Brain microvascular endothelial cell (primary cell): ENCODE data around the gene C19orf73.

ENCODE experiments used
- DNase-seq: peaks from one replicate; pipeline ENCODE4 v3.0.0-alpha.2; 2020
- H3K27ac ChIP-seq: fragments of 250-450 bp; sonication (Bioruptor Pico); 2 replicates; pipeline ENCODE4 v1.5.1; 2020; ENCODE audit warnings: mild to moderate bottlenecking, moderate library complexity
- H3K27me3 ChIP-seq: fragments of 250-450 bp; sonication (Bioruptor Pico); replicated peaks from 2 replicates; pipeline ENCODE4 v1.5.1; 2020; ENCODE audit warnings: mild to moderate bottlenecking
- H3K36me3 ChIP-seq: fragments of 250-450 bp; sonication (Bioruptor Pico); replicated peaks from 2 replicates; pipeline ENCODE4 v1.5.1; 2020; ENCODE audit warnings: mild to moderate bottlenecking
- H3K4me3 ChIP-seq: 2 replicates; pipeline ENCODE4 v1.5.1; 2011; ENCODE audit warnings: low read depth, mild to moderate bottlenecking, control low read depth, low read length, moderate library complexity
- in situ Hi-C: cut with HindIII; loops from 2 replicates; pipeline ENCODE4 v1.10.0; 2017; ENCODE audit warnings: low sequenced_read_pairs, low pct_ligation_motif_present
- TF ChIP-seq, protein P1 (sequence below): IDR thresholded peaks from 2 replicates; pipeline ENCODE4 v1.5.1; 2011; ENCODE audit warnings: low read depth, mild to moderate bottlenecking, moderate library complexity, low read length, control low read depth, inconsistent platforms; ENCODE audit errors: missing control alignments

The C19orf73 gene

DNA sequence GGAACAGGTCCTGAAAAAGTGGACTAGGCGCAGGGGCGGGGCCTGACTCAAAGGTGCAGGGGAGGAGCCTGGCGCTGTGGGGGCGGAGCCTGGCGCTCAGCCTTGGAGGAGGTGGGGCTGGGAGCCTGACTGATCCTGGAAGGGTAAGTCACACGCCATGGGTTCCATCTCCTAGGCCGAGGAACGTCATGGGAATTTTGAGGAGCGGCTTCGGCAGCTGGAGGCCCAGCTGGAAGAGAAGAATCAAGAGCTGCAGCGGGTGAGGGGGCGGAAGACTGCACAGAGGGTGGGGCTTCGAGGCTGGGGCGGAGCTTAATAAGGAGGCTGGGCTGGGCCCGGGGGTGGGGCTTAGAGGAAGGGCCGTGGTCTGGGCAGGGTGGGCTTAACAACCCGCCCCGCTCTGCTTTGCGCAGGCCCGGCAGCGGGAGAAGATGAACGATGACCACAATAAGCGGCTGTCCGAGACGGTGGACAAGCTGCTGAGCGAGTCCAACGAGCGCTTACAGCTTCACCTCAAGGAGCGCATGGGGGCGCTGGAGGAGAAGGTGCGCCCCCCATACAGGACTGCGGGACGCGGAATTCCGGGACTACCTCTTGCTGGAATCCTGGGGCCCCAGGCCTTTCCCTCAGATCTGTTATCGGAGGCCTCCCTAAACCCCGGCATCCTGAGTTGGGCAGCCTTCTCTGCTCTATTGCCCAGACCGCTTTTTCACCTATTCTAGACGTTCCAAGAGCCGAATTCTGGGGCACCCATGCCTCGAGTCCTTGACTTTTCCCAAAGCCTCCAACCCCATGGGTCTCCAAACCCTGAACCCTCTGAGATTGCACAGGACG is 14.9 kb upstream of the C19orf73 start:
- Histone ChIP-seq H3K27ac (no peak overlapping the region), H3K36me3 (no peaks in the 10 kb centered on the region), H3K4me3 (peak overlapping the region; percentile 22), H3K27me3 (no peaks in the 10 kb centered on the region)
- in situ Hi-C loops = no loop called here
- peak; percentile 33 for DNase-seq
- TF ChIP-seq, protein P1, sequence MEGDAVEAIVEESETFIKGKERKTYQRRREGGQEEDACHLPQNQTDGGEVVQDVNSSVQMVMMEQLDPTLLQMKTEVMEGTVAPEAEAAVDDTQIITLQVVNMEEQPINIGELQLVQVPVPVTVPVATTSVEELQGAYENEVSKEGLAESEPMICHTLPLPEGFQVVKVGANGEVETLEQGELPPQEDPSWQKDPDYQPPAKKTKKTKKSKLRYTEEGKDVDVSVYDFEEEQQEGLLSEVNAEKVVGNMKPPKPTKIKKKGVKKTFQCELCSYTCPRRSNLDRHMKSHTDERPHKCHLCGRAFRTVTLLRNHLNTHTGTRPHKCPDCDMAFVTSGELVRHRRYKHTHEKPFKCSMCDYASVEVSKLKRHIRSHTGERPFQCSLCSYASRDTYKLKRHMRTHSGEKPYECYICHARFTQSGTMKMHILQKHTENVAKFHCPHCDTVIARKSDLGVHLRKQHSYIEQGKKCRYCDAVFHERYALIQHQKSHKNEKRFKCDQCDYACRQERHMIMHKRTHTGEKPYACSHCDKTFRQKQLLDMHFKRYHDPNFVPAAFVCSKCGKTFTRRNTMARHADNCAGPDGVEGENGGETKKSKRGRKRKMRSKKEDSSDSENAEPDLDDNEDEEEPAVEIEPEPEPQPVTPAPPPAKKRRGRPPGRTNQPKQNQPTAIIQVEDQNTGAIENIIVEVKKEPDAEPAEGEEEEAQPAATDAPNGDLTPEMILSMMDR = peak; percentile 31

DNA sequence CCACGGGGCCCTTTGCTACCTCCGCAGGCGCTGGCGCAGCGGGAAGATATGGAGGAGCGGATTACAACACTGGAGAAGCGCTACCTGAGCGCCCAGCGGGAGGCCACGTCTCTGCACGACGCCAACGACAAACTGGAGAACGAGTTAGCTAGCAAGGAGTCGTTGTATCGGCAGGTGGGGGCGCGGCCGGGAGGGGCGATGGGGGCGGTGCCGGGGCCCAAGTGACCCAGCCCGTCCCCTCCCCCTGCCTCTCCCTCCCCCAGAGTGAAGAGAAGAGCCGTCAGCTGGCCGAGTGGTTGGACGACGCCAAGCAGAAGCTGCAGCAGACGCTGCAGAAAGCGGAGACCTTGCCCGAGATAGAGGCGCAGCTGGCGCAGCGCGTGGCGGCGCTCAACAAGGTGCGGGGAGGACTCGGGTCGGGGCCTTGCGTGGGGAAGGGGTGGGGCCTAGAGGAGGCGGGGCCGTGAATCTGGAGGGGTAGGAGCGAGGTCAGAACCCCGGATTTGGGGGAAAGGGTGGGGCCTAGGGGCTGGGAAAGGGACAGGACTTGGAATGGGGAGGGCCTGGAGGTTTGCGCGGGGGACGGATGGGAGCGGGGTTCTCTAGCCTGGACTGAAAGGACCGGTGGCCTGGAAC is 14.1 kb upstream of the C19orf73 start:
- H3K36me3 ChIP-seq = no peaks in the 10 kb centered on the region
- in situ Hi-C loops = no loop called here
- peak overlapping the region; percentile 5 for H3K4me3 ChIP-seq
- no peak for DNase-seq
- TF ChIP-seq, protein P1 = no peak
- no peaks in the 10 kb centered on the region for H3K27me3 ChIP-seq
- H3K27ac ChIP-seq = no peak overlapping the region

DNA sequence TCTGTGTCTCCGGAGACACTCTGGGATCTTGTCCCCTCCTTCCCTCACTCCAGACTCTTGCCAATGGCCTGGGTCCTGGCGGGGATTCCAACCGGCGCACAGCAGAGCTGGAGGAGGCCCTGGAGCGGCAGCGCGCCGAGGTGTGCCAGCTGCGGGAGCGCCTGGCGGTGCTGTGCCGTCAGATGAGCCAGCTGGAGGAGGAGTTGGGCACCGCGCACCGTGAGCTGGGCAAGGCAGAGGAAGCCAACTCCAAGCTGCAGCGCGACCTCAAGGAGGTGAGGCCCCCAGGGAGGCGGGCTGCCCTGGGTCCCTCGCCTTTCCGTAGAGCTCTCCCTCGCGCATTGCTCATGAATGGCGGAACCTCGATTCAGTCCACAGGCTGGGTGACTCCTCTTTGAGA is 11.4 kb upstream of the C19orf73 start:
- Histone ChIP-seq H3K4me3 (no peak overlapping the region), H3K27me3 (no peaks in the 10 kb centered on the region), H3K36me3 (no peaks in the 10 kb centered on the region), H3K27ac (no peak overlapping the region)
- no peak for DNase-seq
- in situ Hi-C loops = no loop called here
- TF ChIP-seq, protein P1 = no peak

DNA sequence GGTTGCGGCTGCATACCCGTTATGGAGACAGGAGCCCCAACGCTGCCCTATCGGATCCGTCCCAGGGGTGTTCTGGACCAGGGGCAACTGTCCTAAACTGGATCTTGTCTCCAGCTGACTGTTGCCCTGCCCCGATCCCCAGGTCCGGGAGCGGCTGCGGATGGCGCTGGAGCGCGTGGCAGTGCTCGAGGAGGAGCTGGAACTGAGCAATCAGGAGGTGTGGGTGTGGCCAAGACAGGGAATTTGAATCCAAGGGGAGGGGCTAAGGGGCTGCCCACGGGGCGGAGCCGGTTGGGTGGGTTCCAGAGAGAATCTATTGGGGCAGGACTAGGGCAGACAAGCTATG is 10.3 kb upstream of the C19orf73 start:
- TF ChIP-seq, protein P1 = no peak
- Histone ChIP-seq H3K27me3 (no peaks in the 10 kb centered on the region), H3K4me3 (no peak overlapping the region), H3K27ac (no peak overlapping the region), H3K36me3 (no peaks in the 10 kb centered on the region)
- in situ Hi-C loops = no loop called here
- no peak for DNase-seq

DNA sequence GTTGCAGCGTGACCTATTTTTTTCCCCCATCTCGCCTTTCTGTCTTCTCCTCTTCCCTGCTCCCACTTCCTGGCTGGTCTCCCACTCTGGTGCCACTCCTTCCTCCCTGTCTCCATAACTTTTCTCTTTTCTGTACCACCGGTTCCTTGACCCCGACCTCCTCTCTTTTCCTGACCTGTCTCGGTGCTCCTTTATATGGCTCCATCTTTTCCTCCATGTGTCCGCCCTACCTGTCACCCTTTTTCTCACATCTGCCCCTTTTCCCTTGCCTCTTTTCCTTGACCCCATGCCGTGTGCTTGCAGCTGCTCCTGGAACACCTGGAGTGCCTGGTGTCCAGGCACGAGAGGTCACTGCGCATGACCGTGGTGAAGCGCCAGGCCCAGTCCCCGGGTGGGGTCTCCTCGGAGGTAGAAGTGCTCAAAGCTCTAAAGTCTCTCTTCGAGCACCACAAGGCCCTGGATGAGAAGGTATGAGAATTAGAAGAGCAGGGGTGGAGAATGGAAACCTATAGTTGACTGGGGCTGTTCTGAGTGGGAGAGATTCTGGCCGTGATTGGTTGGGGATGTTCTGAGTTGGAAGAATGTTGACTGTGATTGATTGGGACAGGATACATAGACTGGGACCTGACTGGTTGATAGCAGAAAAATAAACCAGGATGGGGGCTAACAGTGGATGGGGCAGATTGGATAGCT is 9.7 kb upstream of the C19orf73 start:
- H3K27me3 ChIP-seq = no peaks in the 10 kb centered on the region

More for the DNA sequence above, 9.7 kb upstream of the C19orf73 start:
- Histone ChIP-seq H3K36me3 (no peaks in the 10 kb centered on the region), H3K27ac (no peak overlapping the region), H3K4me3 (peak overlapping the region; percentile 24)
- no peak for DNase-seq
- in situ Hi-C loops = no loop called here
- TF ChIP-seq, protein P1 = no peak
